WTC11 (cell line): ENCODE results near the gene ZNF490. TPM values are rescaled to one million over a fixed set of nuclear protein-coding genes. Genes with fewer than 3 reads are reported as not detected.

Source experiments
- NFATC4 ChIP-seq: fragments of 250-450 bp; sonication (Bioruptor Pico); IDR thresholded peaks from 2 replicates; pipeline ENCODE4 v1.9.0; 2021; ENCODE audit warnings: mild to moderate bottlenecking
- SP1 ChIP-seq: sonication (generic); formaldehyde crosslinking; conservative IDR thresholded peaks from 2 replicates; pipeline ENCODE4 v1.8.1; 2022; ENCODE audit warnings: missing genetic modification reagents
- total RNA-seq: library from RNA; stranded (reverse); gene quantifications from 3 replicates; pipeline ENCODE4 v1.2.3, GENCODE V29; 2021
- TF ChIP-seq, protein P1 (sequence below): sonication (generic); formaldehyde crosslinking; IDR thresholded peaks from 2 replicates; pipeline ENCODE4 v1.8.1; 2023; ENCODE audit warnings: mild to moderate bottlenecking, missing genetic modification reagents, moderate library complexity

Gene ZNF490
- total RNA-seq, 1 experiment from 2014 or later, result 7.3 TPM

DNA sequence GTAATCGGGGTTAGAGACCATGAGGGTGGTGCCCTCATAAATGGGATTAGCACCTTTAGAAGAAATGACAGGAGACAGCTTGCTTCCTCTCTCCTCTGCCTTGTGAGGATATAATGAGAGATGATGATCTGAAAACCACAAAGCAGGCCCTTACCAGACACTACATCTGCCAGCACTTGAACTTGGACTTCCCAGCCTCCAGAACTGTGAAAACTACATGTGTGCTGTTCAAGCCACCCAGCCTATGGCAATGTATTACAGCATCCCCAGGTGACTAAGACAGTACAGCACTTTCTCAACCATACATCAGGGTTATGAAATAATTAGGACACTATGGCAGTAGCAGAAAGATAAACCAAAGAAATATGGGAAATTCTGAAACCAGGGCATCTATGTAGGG is 66.8 kb downstream of the ZNF490 start (continued):
- TF ChIP-seq, protein P1, sequence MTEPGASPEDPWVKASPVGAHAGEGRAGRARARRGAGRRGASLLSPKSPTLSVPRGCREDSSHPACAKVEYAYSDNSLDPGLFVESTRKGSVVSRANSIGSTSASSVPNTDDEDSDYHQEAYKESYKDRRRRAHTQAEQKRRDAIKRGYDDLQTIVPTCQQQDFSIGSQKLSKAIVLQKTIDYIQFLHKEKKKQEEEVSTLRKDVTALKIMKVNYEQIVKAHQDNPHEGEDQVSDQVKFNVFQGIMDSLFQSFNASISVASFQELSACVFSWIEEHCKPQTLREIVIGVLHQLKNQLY (CRISPR knock-in tag), result no peak
- TF ChIP-seq NFATC4 (CRISPR knock-in tag), result no peak
- TF ChIP-seq SP1 (CRISPR knock-in tag), result no peak

Other genes with a start within 250 kb of the ZNF490 start
- 1.9 to 4.0 TPM (median 2.4 TPM) in 3 replicates for gene ZNF442, start 245.1 kb downstream of the ZNF490 start, total RNA-seq
- gene ZNF799, start 209.5 kb downstream of the ZNF490 start, total RNA-seq, result 3.7 to 4.4 TPM (median 4.0 TPM) in 3 replicates
- 7.0 to 8.0 TPM (median 7.1 TPM) in 3 replicates for gene ZNF443, start 169.8 kb downstream of the ZNF490 start, total RNA-seq
- 3.0 to 3.8 TPM (median 3.4 TPM) in 3 replicates for gene ZNF709, start 126.0 kb downstream of the ZNF490 start, total RNA-seq
- gene ZNF564, start 59.3 kb downstream of the ZNF490 start, total RNA-seq, result 8.9 to 11.1 TPM (median 10.7 TPM) in 3 replicates
- 21.4 to 25.9 TPM (median 23.9 TPM) in 3 replicates for gene ZNF791, start 107 bp upstream of the ZNF490 start, total RNA-seq
- gene MAN2B1, start 55.9 kb upstream of the ZNF490 start, total RNA-seq, result 69.2 to 73.4 TPM (median 72.0 TPM) in 3 replicates
- gene WDR83, start 56.0 kb upstream of the ZNF490 start, total RNA-seq, result 21.8 to 26.3 TPM (median 23.7 TPM) in 3 replicates
- gene DHPS, start 71.1 kb upstream of the ZNF490 start, total RNA-seq, result 93.3 to 115 TPM (median 104 TPM) in 3 replicates
- gene GNG14, start 77.2 kb upstream of the ZNF490 start, total RNA-seq, result not detected in 3 replicates
- 13.7 to 16.0 TPM (median 15.2 TPM) in 3 replicates for gene FBXW9, start 85.8 kb upstream of the ZNF490 start, total RNA-seq
- 90.9 to 105 TPM (median 94.4 TPM) in 3 replicates for gene TNPO2, start 113.1 kb upstream of the ZNF490 start, total RNA-seq
- 165 to 172 TPM (median 167 TPM) in 3 replicates for gene TRIR, start 123.9 kb upstream of the ZNF490 start, total RNA-seq
- gene GET3, start 126.7 kb upstream of the ZNF490 start, total RNA-seq, result 104 to 110 TPM (median 104 TPM) in 3 replicates
- 3.3 to 4.7 TPM (median 4.1 TPM) in 3 replicates for gene BEST2, start 141.0 kb upstream of the ZNF490 start, total RNA-seq
- gene HOOK2, start 164.7 kb upstream of the ZNF490 start, total RNA-seq, result 70.0 to 83.3 TPM (median 81.4 TPM) in 3 replicates
- 6.6 to 11.5 TPM (median 10.2 TPM) in 3 replicates for gene JUNB, start 180.7 kb upstream of the ZNF490 start, total RNA-seq
- gene PRDX2, start 191.0 kb upstream of the ZNF490 start, total RNA-seq, result 378 to 447 TPM (median 447 TPM) in 3 replicates
- 30.1 to 50.2 TPM (median 47.0 TPM) in 3 replicates for gene THSD8, start 191.3 kb upstream of the ZNF490 start, total RNA-seq
- 71.3 to 78.2 TPM (median 72.9 TPM) in 3 replicates for gene RNASEH2A, start 195.8 kb upstream of the ZNF490 start, total RNA-seq
- gene RTBDN, start 223.8 kb upstream of the ZNF490 start, total RNA-seq, result 2.4 to 3.8 TPM (median 3.1 TPM) in 3 replicates
- gene MAST1, start 227.7 kb upstream of the ZNF490 start, total RNA-seq, result 24.3 to 28.4 TPM (median 27.3 TPM) in 3 replicates